GM12878 (cell line): ENCODE results near the gene SOSTDC1. TPM values are rescaled to one million over a fixed set of nuclear protein-coding genes. Genes with fewer than 3 reads are reported as not detected.

Source experiments
- ATAC-seq: fragments of 200-7000 bp; cut with Tn5 transposase; 3 replicates; pipeline ENCODE4 v1.9.1; 2020; ENCODE audit warnings: mild to moderate bottlenecking, moderate library complexity
- BruUV-seq: library from RNA; stranded (reverse); fragments of 400-500 nt; replicated peaks from 2 replicates; lab custom pipeline; 2021; lab: Mats Ljungman, UMichigan
- CTCF ChIA-PET: fragments of 300-600 bp; sonication (Branson Sonifier 250); formaldehyde crosslinking; extraction: SDS; loops from one replicate; lab custom pipeline; 2021; ENCODE audit warnings: inconsistent platforms; lab: Yijun Ruan, JAX
- POLR2A ChIA-PET: fragments of 350-600 bp; formaldehyde crosslinking; extraction: SDS; loops from one replicate; lab custom pipeline; 2021; ENCODE audit warnings: inconsistent platforms; lab: Charles Lee
- RAD21 ChIA-PET: fragments of 300-600 bp; sonication (Branson Sonifier 250); formaldehyde crosslinking; loops from one replicate; lab custom pipeline; 2023; ENCODE audit warnings: antibody characterized with exemption; ENCODE audit not compliant: unreplicated experiment; lab: Charles Lee
- SMC1A ChIA-PET: fragments of 300-600 bp; sonication (Branson Sonifier 250); formaldehyde crosslinking; loops from one replicate; lab custom pipeline; 2023; ENCODE audit not compliant: unreplicated experiment, uncharacterized antibody; lab: Charles Lee
- DNase-seq: peaks from one replicate; pipeline ENCODE4 v3.0.0-alpha.2; 2011; ENCODE audit warnings: low read depth, low spot score
- FAIRE-seq: peaks from 3 replicates; lab custom pipeline; 2011; peaks lifted over from hg19 to GRCh38; lab: Jason Lieb, UNC
- H2AFZ ChIP-seq: 2 replicates; pipeline ENCODE4 v1.6.0; 2011; ENCODE audit warnings: low read depth, low read length, control low read depth; ENCODE audit not compliant: control insufficient read depth
- H3K27ac ChIP-seq: 2 replicates; pipeline ENCODE4 v1.5.1; 2011; ENCODE audit warnings: control low read depth; ENCODE audit not compliant: control insufficient read depth, insufficient read depth
- H3K27me3 ChIP-seq, 2 experiments: replicated peaks in 1 of 2; 2 replicates each; pipeline versions ENCODE4 v1.6.0 to v1.6.1; 2011; ENCODE audit warnings: low read length in 1 of 2; ENCODE audit not compliant: control insufficient read depth in 2 of 2, insufficient read depth in 2 of 2
- H3K36me3 ChIP-seq, 2 experiments: 2 replicates each; pipeline ENCODE4 v1.5.1; 2011; ENCODE audit warnings: low read length in 1 of 2; ENCODE audit not compliant: control insufficient read depth in 2 of 2, insufficient read depth in 2 of 2
- H3K4me1 ChIP-seq: 2 replicates; pipeline ENCODE4 v1.6.1; 2011; ENCODE audit warnings: mild to moderate bottlenecking, low read length, moderate library complexity, mixed read lengths; ENCODE audit not compliant: control insufficient read depth, insufficient read depth
- H3K4me2 ChIP-seq: 2 replicates; pipeline ENCODE4 v1.6.0; 2011; ENCODE audit warnings: control low read depth; ENCODE audit not compliant: control insufficient read depth, insufficient read depth
- H3K4me3 ChIP-seq: fragments of 200-600 bp; sonication (generic); 2 replicates; pipeline ENCODE4 v1.5.1; 2016
- H3K79me2 ChIP-seq: 2 replicates; pipeline ENCODE4 v1.6.0; 2011; ENCODE audit warnings: low read length; ENCODE audit not compliant: control insufficient read depth, insufficient read depth
- H3K9ac ChIP-seq: 2 replicates; pipeline ENCODE4 v1.8.0; 2011; ENCODE audit warnings: low read length, control low read depth, mixed read lengths; ENCODE audit not compliant: control insufficient read depth, insufficient read depth
- H3K9me3 ChIP-seq: replicated peaks from 3 replicates; pipeline ENCODE4 v1.5.1; 2011; ENCODE audit warnings: mild to moderate bottlenecking, low read length; ENCODE audit not compliant: control insufficient read depth, insufficient read depth
- H4K20me1 ChIP-seq: 2 replicates; pipeline ENCODE4 v1.6.0; 2011; ENCODE audit not compliant: control insufficient read depth, insufficient read depth
- CHD1 ChIP-seq: IDR thresholded peaks from 2 replicates; pipeline ENCODE4 v1.6.1; 2012; ENCODE audit warnings: low read depth, low read length, improper control_type of control experiment
- EGR1 ChIP-seq, 2 experiments: IDR thresholded peaks; 1 replicate in 1 of 2; 2 replicates in 1 of 2; pipeline ENCODE4 v1.6.1; 2011 to 2012; ENCODE audit warnings: low read depth in 2 of 2, low read length in 2 of 2, borderline replicate concordance in 1 of 2, mild to moderate bottlenecking in 1 of 2, moderate library complexity in 1 of 2
- EZH2 ChIP-seq: IDR thresholded peaks from 2 replicates; pipeline ENCODE4 v1.6.1; 2012; ENCODE audit warnings: low read depth, mild to moderate bottlenecking, control low read depth, inconsistent platforms, low read length, borderline replicate concordance; ENCODE audit not compliant: control insufficient read depth
- GABPA ChIP-seq: IDR thresholded peaks from 2 replicates; pipeline ENCODE4 v1.6.1; 2014; ENCODE audit warnings: antibody characterized with exemption, low read depth, mild to moderate bottlenecking, inconsistent platforms
- MEF2B ChIP-seq: fragments of 450-650 bp; IDR thresholded peaks from 2 replicates; pipeline ENCODE4 v1.6.1; 2018; ENCODE audit warnings: mild to moderate bottlenecking, moderate library complexity; ENCODE audit not compliant: partially characterized antibody, poor library complexity, severe bottlenecking
- MTA2 ChIP-seq: fragments of 450-650 bp; IDR thresholded peaks from 2 replicates; pipeline ENCODE4 v1.6.1; 2016; ENCODE audit warnings: low read depth, mild to moderate bottlenecking, moderate library complexity
- RFX5 ChIP-seq: IDR thresholded peaks from 2 replicates; pipeline ENCODE4 v1.6.1; 2011; ENCODE audit warnings: low read depth, low read length, improper control_type of control experiment
- SIX5 ChIP-seq: IDR thresholded peaks from 2 replicates; pipeline ENCODE4 v1.6.1; 2011; ENCODE audit warnings: mild to moderate bottlenecking, low read depth, low read length, moderate library complexity; ENCODE audit not compliant: severe bottlenecking
- SUZ12 ChIP-seq: fragments of 200-600 bp; sonication (generic); IDR thresholded peaks from one replicate; pipeline ENCODE4 v1.6.1; 2018; ENCODE audit warnings: antibody characterized with exemption, mild to moderate bottlenecking; ENCODE audit not compliant: unreplicated experiment
- WGBS: methylation state at CpG from one replicate; pipeline ENCODE4 v1.1.6; 2016; ENCODE audit warnings: low lambda C conversion rate; ENCODE audit not compliant: insufficient replicate concordance, insufficient coverage; ENCODE audit errors: missing lambda C conversion rate; 5-methylcytosine and 5-hydroxymethylcytosine counted together
- in situ Hi-C: fragments of 300-500 bp; cut with MboI; formaldehyde crosslinking; loops from 9 replicates; pipeline ENCODE4 v1.14.3; 2018; ENCODE audit warnings: mixed read lengths
- intact Hi-C: fragments of 100-400 bp; cut with micrococcal nuclease; formaldehyde crosslinking; loops from one replicate; pipeline ENCODE4 v1.14.2; 2022; ENCODE audit not compliant: unreplicated experiment
- polyA plus RNA-seq, 11 experiments: library from polyadenylated mRNA; depleted of rRNA in 4 of 11; unstranded in 6 of 11; stranded (reverse) in 5 of 11; fragments of >200 nt; fragmentation: Nextera tagmentation in 4 of 11; fragmentation: Illumina TruSeq in 1 of 11; extraction: Ambion mirVana in 4 of 11; extraction: Trizol in 1 of 11; gene quantifications; 1 replicate in 1 of 11; 2 replicates in 10 of 11; pipeline versions ENCODE4 v1.2.1 to v1.2.3, GENCODE V29; 2011 to 2016; ENCODE audit warnings: inconsistent platforms in 2 of 11, missing spikeins in 2 of 11, low read depth in 1 of 11
- total RNA-seq, 4 experiments: library from RNA; depleted of rRNA in 3 of 4; stranded (reverse); fragments of >200 nt in 3 of 4; fragmentation: Illumina TruSeq in 1 of 4; extraction: Trizol in 1 of 4; gene quantifications; 2 replicates each; pipeline versions ENCODE4 v1.2.1 to v1.2.3, GENCODE V29; 2013 to 2021
- TF ChIP-seq, protein P1 (sequence below): fragments of 450-650 bp; IDR thresholded peaks from 2 replicates; pipeline ENCODE4 v1.6.1; 2017; ENCODE audit warnings: borderline replicate concordance

SOSTDC1 gene
- total and polyA plus RNA-seq, 10 of the 15 experiments (the other 5 are each of a cell fraction or from before 2014, with no cell fraction given): not detected

DNA sequence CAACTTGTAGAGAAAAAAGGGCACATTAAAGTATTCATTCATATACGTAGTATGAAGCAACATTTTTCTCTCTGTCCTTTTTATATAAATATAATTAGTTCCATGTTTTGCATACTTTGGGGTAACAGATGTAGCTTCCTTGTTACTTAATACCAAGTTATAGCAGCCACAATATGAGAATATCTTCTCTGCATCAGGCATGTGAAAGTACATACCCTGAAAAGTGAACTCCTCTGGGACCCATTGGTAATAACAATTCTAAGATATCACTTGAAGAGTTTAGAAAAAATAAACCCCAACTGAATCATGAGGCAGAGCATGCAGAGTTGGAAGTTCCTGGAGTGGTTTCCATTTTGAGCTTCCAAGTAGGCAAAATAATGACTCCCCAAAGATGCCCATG lies 41.8 kb downstream of the SOSTDC1 start:
- DNase-seq (no peak), ATAC-seq (no peak), FAIRE-seq (no peak)
- TF ChIP-seq RFX5 (no peak), CHD1 (no peak), SIX5 (no peak), MTA2 (no peak), EZH2 (no peak), GABPA (no peak), EGR1 (IDR thresholded peaks at IDR 0.05; ENCODE audit: borderline replicate concordance in 1 of 2, low read depth in 2 of 2, low read length in 2 of 2) (no peak), SUZ12 (no peak), MEF2B (no peak)
- TF ChIP-seq, protein P1, sequence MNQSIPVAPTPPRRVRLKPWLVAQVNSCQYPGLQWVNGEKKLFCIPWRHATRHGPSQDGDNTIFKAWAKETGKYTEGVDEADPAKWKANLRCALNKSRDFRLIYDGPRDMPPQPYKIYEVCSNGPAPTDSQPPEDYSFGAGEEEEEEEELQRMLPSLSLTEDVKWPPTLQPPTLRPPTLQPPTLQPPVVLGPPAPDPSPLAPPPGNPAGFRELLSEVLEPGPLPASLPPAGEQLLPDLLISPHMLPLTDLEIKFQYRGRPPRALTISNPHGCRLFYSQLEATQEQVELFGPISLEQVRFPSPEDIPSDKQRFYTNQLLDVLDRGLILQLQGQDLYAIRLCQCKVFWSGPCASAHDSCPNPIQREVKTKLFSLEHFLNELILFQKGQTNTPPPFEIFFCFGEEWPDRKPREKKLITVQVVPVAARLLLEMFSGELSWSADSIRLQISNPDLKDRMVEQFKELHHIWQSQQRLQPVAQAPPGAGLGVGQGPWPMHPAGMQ: no peak
- BruUV-seq: no TSS peak
- Histone ChIP-seq H2AFZ (no peak overlapping the region), H3K36me3 (no peaks in the 10 kb centered on the region), H3K79me2 (no peaks in the 10 kb centered on the region), H3K27ac (no peak overlapping the region), H3K9me3 (no peaks in the 10 kb centered on the region), H3K4me3 (no peak overlapping the region), H3K27me3 (peaks cover 4 to 6% of the 10 kb centered on the region in 2 experiments; a peak in 3 of 4 replicates), H4K20me1 (no peaks in the 10 kb centered on the region), H3K4me2 (no peak overlapping the region), H3K9ac (no peak overlapping the region), H3K4me1 (no peaks in the 10 kb centered on the region)
- 12% methylated on average over 1 of the region's 1 CpG for WGBS
- RAD21 ChIA-PET: no interaction called here
- POLR2A ChIA-PET: no interaction called here
- CTCF ChIA-PET: interaction anchor here (0.7 kb wide), 1 partner anchor 29 kb away, joined by 3 read pairs; no protein-coding TSS in a partner anchor
- intact Hi-C loops (no loop called here), in situ Hi-C loops (no loop called here)
- SMC1A ChIA-PET: no interaction called here
